Measurements from ENCODE around the gene SPATA2L. TPM values are rescaled to one million over a fixed set of nuclear protein-coding genes. Genes with fewer than 3 reads are reported as not detected.
A peak's percentile ranks its signal among the peaks of the same experiment; 100 is the strongest.

The SPATA2L gene
- total and polyA plus RNA-seq, 2 of the 13 experiments (the other 11 are each of a cell fraction or from before 2014, with no cell fraction given) = 9.1 to 20.7 TPM

- peak; percentile 70 for TF ChIP-seq ETV5 (CRISPR knock-in tag; IDR thresholded peaks at IDR 0.05; ENCODE audit: borderline replicate concordance)
- TF ChIP-seq ZNF543 (CRISPR knock-in tag; IDR thresholded peaks at IDR 0.05) = peak; percentile 98
- peak; percentile 99 for TF ChIP-seq BORCS8-MEF2B (CRISPR knock-in tag; IDR thresholded peaks at IDR 0.05)
- peak; percentile 93 for TF ChIP-seq RXRA (CRISPR knock-in tag; IDR thresholded peaks at IDR 0.05)
- TF ChIP-seq NFKB2 (CRISPR knock-in tag; IDR thresholded peaks at IDR 0.05; ENCODE audit: borderline replicate concordance) = peak; percentile 98
- peak; percentile 96; the same call in 1 of the 2 replicates for TF ChIP-seq ZNF569 (CRISPR knock-in tag; IDR thresholded peaks at IDR 0.05; ENCODE audit: borderline replicate concordance)
- TF ChIP-seq, protein P1, sequence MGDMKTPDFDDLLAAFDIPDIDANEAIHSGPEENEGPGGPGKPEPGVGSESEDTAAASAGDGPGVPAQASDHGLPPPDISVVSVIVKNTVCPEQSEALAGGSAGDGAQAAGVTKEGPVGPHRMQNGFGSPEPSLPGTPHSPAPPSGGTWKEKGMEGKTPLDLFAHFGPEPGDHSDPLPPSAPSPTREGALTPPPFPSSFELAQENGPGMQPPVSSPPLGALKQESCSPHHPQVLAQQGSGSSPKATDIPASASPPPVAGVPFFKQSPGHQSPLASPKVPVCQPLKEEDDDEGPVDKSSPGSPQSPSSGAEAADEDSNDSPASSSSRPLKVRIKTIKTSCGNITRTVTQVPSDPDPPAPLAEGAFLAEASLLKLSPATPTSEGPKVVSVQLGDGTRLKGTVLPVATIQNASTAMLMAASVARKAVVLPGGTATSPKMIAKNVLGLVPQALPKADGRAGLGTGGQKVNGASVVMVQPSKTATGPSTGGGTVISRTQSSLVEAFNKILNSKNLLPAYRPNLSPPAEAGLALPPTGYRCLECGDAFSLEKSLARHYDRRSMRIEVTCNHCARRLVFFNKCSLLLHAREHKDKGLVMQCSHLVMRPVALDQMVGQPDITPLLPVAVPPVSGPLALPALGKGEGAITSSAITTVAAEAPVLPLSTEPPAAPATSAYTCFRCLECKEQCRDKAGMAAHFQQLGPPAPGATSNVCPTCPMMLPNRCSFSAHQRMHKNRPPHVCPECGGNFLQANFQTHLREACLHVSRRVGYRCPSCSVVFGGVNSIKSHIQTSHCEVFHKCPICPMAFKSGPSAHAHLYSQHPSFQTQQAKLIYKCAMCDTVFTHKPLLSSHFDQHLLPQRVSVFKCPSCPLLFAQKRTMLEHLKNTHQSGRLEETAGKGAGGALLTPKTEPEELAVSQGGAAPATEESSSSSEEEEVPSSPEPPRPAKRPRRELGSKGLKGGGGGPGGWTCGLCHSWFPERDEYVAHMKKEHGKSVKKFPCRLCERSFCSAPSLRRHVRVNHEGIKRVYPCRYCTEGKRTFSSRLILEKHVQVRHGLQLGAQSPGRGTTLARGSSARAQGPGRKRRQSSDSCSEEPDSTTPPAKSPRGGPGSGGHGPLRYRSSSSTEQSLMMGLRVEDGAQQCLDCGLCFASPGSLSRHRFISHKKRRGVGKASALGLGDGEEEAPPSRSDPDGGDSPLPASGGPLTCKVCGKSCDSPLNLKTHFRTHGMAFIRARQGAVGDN (CRISPR knock-in tag; IDR thresholded peaks at IDR 0.05) = peak; percentile 100
- TF ChIP-seq NFRKB (IDR thresholded peaks at IDR 0.05) = no peak
- TF ChIP-seq ZNF891 (CRISPR knock-in tag; IDR thresholded peaks at IDR 0.05) = peak; percentile 96
- 0 out of 2 replicates have a peak, but pooled peaks have one; percentile 86 for TF ChIP-seq PRMT3 (CRISPR knock-in tag; IDR thresholded peaks at IDR 0.05; ENCODE audit: borderline replicate concordance, low read depth)
- TF ChIP-seq FOXJ3 (CRISPR knock-in tag; IDR thresholded peaks at IDR 0.05; ENCODE audit: borderline replicate concordance) = peak; percentile 99
- TF ChIP-seq NR1H2 (CRISPR knock-in tag; IDR thresholded peaks at IDR 0.05; ENCODE audit: borderline replicate concordance, low read depth) = peak; percentile 8; the same call in 1 of the 2 replicates
- peak; percentile 96 for TF ChIP-seq REXO4 (CRISPR knock-in tag; IDR thresholded peaks at IDR 0.05; ENCODE audit: borderline replicate concordance)
- no peak for TF ChIP-seq EHMT2 (IDR thresholded peaks at IDR 0.05; ENCODE audit: borderline replicate concordance, low read depth, low read length)
- TF ChIP-seq SCMH1 (CRISPR knock-in tag; IDR thresholded peaks at IDR 0.05; ENCODE audit: borderline replicate concordance) = no peak
- TF ChIP-seq TERF1 (CRISPR knock-in tag; IDR thresholded peaks at IDR 0.05) = no peak
- TF ChIP-seq SPEN (CRISPR knock-in tag; IDR thresholded peaks at IDR 0.05; ENCODE audit: low read depth) = peak; percentile 99
- peak; percentile 96 for TF ChIP-seq SATB2 (CRISPR knock-in tag; IDR thresholded peaks at IDR 0.05)
- peak; percentile 97 for TF ChIP-seq ZNF367 (CRISPR knock-in tag; IDR thresholded peaks at IDR 0.05; ENCODE audit: borderline replicate concordance)
- peak; percentile 80 for TF ChIP-seq ZNF362 (CRISPR knock-in tag; IDR thresholded peaks at IDR 0.05; ENCODE audit: borderline replicate concordance)
- peak; percentile 89 for TF ChIP-seq GZF1 (CRISPR knock-in tag; IDR thresholded peaks at IDR 0.05)
- peak; percentile 86 for TF ChIP-seq SP5 (CRISPR knock-in tag; IDR thresholded peaks at IDR 0.05; ENCODE audit: borderline replicate concordance, low read depth)
Measured at GRCh38 chr16:89687092-89687940, 14.2 kb downstream of the SPATA2L start (continued).
